NCI-H2227 treated with DMSO at 0.1 percent for 48 hours (cell line): ENCODE data around the gene MEX3D.
"Not testable (repeated sequence)": the region's sequence is repeated elsewhere in the genome, so short reads cannot be mapped to it uniquely, and the experiment has no call there.

Source experiments
- DNase-seq: peaks from one replicate; lab custom pipeline; 2025; lab: John Stamatoyannopoulos, UW

Gene MEX3D

GRCh38 chr19:1535699-1536098, 32.4 kb downstream of the MEX3D start:
- not testable (repeated sequence) for DNase-seq

GRCh38 chr19:1534972-1535371, 33.2 kb downstream of the MEX3D start:
- DNase-seq, result no peak

GRCh38 chr19:1533510-1534150, 34.5 kb downstream of the MEX3D start:
- DNase-seq, result no peak

DNA sequence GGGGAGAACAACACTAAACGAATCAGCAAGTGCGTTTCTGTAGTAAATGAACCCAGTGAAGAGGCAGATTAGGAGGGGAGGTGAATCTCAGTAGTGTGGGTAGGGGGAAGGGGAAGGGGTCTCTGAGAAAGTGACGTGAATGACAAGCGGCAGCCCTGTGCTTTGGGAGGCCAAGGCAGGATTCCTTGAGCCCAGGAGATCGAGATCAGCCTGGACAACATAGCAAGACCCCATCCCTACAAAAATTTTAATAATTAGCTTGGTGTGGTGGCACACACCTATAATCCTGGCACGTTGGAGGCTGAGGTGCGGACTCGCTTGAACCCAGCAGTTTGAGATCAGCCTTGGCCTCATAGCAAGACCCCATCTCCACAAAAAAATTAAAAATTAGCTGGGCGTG, 36.1 kb downstream of the MEX3D start:
- DNase-seq, result no peak

- DNase-seq, result no peak
Measured at GRCh38 chr19:1531587-1531986, 36.5 kb downstream of the MEX3D start.

DNA sequence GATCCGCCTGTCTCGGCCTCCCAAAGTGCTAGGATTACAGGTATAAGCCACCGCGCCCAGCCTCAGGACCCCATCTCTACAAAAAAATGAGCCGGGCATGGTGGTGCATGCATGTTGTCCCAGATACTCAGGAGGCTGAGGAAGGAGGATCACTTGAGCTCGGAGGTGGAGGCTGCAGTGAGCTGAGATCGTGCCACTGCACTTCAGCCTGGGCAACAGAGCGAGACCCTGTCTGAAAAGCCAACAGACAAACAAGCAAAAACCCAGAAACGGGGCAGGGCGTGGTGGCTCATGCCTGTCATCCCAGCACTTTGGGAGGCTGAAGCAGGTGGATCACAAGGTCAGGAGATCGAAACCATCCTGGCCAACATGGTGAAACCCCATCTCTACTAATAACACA, 37.3 kb downstream of the MEX3D start:
- DNase-seq, result not testable (repeated sequence)

- no peak for DNase-seq
Measured at GRCh38 chr19:1529430-1529816, 38.7 kb downstream of the MEX3D start.

- no peak for DNase-seq
Measured at GRCh38 chr19:1528596-1529429, 39.3 kb downstream of the MEX3D start.

DNA sequence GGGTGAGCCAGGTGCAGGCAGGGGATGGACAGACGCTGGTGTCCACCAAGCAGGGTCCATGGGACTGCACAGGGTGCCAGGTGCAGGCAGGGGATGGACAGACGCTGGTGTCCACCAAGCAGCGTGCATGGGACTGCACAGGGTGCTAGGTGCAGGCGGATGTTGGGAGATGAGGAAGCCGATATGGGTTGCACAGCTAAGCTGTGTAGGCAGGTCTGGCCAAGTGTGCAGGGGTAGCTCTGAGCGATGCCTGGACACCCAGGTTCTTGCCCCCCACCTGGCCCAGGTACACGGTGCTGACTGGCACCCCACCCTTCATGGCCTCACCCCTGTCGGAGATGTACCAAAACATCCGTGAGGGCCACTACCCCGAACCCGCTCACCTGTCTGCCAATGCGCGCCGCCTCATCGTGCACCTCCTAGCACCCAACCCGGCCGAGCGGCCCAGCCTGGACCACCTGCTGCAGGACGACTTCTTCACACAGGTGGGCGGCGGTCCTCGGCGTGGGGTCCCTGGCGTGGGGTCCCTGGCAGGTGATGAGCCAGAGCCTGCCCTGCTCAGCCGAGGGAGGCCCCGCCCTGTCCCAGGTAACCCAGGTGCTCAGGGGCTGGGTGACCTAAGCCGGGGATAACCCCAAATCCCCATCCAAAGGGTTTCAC, 40.3 kb downstream of the MEX3D start:
- no peak for DNase-seq

DNA sequence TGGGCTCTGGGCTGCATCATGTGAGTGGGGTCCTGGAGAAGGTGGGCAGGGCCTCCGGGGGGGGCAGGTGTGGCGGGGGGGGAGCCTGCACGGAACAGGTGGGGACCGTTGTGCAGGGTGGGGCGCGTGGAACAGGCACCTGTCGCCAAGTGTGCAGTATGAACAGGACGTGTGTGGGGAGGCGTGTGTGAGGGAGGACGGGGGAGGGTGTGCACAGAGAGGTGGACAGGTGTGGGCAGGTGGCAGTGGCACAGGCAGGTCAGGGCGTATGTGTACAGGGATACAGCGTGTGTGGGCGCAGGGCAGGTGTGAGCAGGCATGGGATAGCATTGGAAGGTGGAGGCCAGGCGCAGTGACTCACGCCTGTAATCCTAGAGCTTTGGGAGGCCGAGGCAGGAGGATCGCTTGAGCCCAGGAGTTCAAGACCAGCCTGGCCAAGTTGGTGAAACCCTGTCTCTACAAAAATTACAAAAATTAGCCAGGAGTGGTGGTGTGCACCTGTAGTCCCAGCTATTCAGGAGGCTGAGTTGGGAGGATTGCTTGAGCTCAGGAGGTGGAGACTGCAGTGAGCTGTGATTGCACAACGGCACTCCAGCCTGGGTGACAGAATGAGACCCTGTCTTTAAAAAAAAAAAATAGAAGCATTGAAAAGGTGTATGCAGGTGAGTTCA, 41.0 kb downstream of the MEX3D start:
- DNase-seq, result no peak

- no peak for DNase-seq
Measured at GRCh38 chr19:1526066-1526778, 41.9 kb downstream of the MEX3D start.

- no peak for DNase-seq
Measured at GRCh38 chr19:1525343-1525742, 42.8 kb downstream of the MEX3D start.

GRCh38 chr19:1524972-1525325, 43.2 kb downstream of the MEX3D start:
- DNase-seq, result no peak

DNA sequence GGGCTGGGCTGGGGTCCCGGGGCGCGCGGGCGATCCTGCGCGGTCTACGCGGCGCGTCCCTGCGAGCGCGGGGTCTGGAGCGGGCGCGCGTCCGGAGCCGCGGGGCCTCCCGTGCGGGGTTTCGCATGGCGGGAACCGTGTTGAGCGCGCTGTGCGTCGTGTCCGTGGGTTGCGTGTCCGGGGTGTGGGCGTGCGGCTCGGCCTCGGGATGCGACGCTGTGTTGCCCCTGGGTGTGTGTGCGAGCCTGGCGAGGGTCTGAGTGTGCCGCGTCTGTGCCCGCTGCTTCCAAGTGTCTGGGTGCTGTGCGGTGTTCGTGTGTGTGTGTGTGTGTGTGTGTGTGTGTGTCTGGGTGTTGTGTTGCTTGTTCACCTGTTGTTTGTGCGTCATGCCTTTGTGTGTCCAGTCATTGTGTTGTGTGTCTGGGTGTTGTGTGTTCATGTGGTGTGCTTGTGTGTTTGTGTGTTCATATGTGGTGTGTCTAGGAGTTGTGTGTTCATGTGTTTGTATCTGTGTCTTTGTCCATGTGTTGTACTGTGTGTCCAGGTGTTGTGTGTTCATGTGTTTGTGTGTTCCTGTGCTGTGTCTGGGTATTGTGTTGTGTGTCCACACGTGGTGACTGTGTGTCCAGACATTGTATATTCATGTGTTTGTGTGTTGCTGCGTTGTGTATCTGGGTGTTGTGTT, 43.7 kb downstream of the MEX3D start:
- no peak for DNase-seq

- DNase-seq, result no peak
Measured at GRCh38 chr19:1523412-1524286, 44.5 kb downstream of the MEX3D start, which contains the start of gene PLK5. Gene PLK5 (plus strand): TSS chr19:1524077. CDS start chr19:1526997, 2,920 bp downstream.

DNA sequence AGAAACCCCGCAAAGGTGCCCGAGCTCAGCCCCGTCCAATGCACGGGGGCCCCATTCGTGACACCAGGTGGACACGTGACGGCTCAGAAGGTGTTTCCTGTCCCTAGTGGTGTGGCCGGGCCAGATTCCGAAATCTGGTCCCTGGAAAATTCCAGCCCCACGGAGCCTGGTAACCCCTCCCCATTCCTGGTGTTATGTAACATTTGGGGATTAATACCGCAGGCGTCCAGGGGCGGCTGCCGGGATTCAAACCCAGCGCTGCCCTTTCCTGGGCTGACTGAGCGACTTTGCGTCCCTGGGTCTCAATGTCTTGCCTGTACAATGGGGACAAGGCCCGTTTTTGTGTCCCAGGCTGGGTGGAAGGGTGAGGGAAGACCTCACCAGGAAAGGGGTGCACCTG, 45.3 kb downstream of the MEX3D start:
- DNase-seq, result no peak

DNA sequence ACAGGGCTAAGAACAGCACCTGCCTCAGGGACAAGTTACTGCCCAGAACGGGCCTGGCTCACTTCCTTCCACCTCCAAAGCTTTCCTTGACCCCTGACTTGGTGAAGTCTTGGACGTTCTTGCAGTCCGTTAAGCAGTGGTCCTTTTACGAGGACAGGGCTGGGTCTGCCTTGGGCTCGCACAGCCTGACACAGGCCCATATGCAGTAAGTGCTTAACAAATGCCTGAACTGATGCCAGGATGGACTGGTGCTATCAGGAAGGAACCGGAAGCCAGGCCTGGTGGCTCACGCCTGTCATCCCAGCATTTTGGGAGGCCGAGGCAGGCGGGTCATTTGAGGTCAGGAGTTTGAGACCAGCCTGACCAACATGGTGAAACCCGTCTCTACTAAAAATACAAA, 46.1 kb downstream of the MEX3D start:
- no peak for DNase-seq

- DNase-seq, result no peak
Measured at GRCh38 chr19:1521636-1522035, 46.5 kb downstream of the MEX3D start.

GRCh38 chr19:1520203-1520780, 47.8 kb downstream of the MEX3D start:
- no peak for DNase-seq

GRCh38 chr19:1519802-1520201, 48.3 kb downstream of the MEX3D start:
- DNase-seq, result not testable (repeated sequence)
